ENCODE data around the gene LYZL1.
"Not testable (repeated sequence)": the region's sequence is repeated elsewhere in the genome, so short reads cannot be mapped to it uniquely, and the experiment has no call there.

The LYZL1 gene

GRCh38 chr10:29308142-29308541, 19.3 kb downstream of the LYZL1 start:
- DNase-seq (ENCODE audit: low spot score), result not testable (repeated sequence)

GRCh38 chr10:29309465-29309864, 20.6 kb downstream of the LYZL1 start:
- no peak for DNase-seq (ENCODE audit: low spot score)

- not testable (repeated sequence) for DNase-seq (ENCODE audit: low spot score)
Observed at GRCh38 chr10:29310463-29310862, 21.6 kb downstream of the LYZL1 start.

GRCh38 chr10:29313071-29313470, 24.2 kb downstream of the LYZL1 start:
- DNase-seq (ENCODE audit: low spot score), result no peak

- DNase-seq (ENCODE audit: low spot score), result no peak
Observed at GRCh38 chr10:29314726-29315125, 25.9 kb downstream of the LYZL1 start.

- DNase-seq (ENCODE audit: low spot score), result no peak
Observed at GRCh38 chr10:29315814-29316213, 26.9 kb downstream of the LYZL1 start.

GRCh38 chr10:29316308-29317026, 27.6 kb downstream of the LYZL1 start:
- no peak for DNase-seq (ENCODE audit: low spot score)

- no peak for DNase-seq (ENCODE audit: low spot score)
Observed at GRCh38 chr10:29317027-29317420, 28.2 kb downstream of the LYZL1 start.

- no peak for DNase-seq (ENCODE audit: low spot score)
Observed at GRCh38 chr10:29317423-29318021, 28.7 kb downstream of the LYZL1 start.

GRCh38 chr10:29318141-29319071, 29.5 kb downstream of the LYZL1 start:
- DNase-seq (ENCODE audit: low spot score), result not testable (repeated sequence)

GRCh38 chr10:29319205-29319781, 30.4 kb downstream of the LYZL1 start:
- DNase-seq (ENCODE audit: low spot score), result no peak

- DNase-seq (ENCODE audit: low spot score), result not testable (repeated sequence)
Observed at GRCh38 chr10:29320680-29321121, 31.8 kb downstream of the LYZL1 start.

- no peak for DNase-seq (ENCODE audit: low spot score)
Observed at GRCh38 chr10:29321656-29322055, 32.8 kb downstream of the LYZL1 start.

- DNase-seq (ENCODE audit: low spot score), result no peak
Observed at GRCh38 chr10:29322918-29323317, 34.0 kb downstream of the LYZL1 start.

- DNase-seq (ENCODE audit: low spot score), result no peak
Observed at GRCh38 chr10:29323367-29323766, 34.5 kb downstream of the LYZL1 start.

- DNase-seq (ENCODE audit: low spot score), result no peak
Observed at GRCh38 chr10:29324220-29324841, 35.5 kb downstream of the LYZL1 start.

GRCh38 chr10:29326299-29326698, 37.4 kb downstream of the LYZL1 start:
- DNase-seq (ENCODE audit: low spot score), result no peak

GRCh38 chr10:29326886-29327745, 38.2 kb downstream of the LYZL1 start:
- DNase-seq (ENCODE audit: low spot score), result no peak

- no peak for DNase-seq (ENCODE audit: low spot score)
Observed at GRCh38 chr10:29327746-29328102, 38.9 kb downstream of the LYZL1 start.

- no peak for DNase-seq (ENCODE audit: low spot score)
Observed at GRCh38 chr10:29328983-29329382, 40.1 kb downstream of the LYZL1 start.

- no peak for DNase-seq (ENCODE audit: low spot score)
Observed at GRCh38 chr10:29329420-29329819, 40.5 kb downstream of the LYZL1 start.
